Ishikawa (cell line): ENCODE measurements around the gene MICALL2.

Experiments used
- CEBPB ChIP-seq: IDR thresholded peaks from 2 replicates; pipeline ENCODE4 v1.6.1; 2012
- CREB1 ChIP-seq: IDR thresholded peaks from 2 replicates; pipeline ENCODE4 v1.6.1; 2012; ENCODE audit warnings: low read depth
- EGR1 ChIP-seq: IDR thresholded peaks from 2 replicates; pipeline ENCODE4 v1.6.1; 2012
- EP300 ChIP-seq: IDR thresholded peaks from 2 replicates; pipeline ENCODE4 v1.6.1; 2012; ENCODE audit warnings: borderline replicate concordance
- FOXM1 ChIP-seq: IDR thresholded peaks from 2 replicates; pipeline ENCODE4 v1.6.1; 2012; ENCODE audit warnings: low read depth, borderline replicate concordance
- MAX ChIP-seq: IDR thresholded peaks from 2 replicates; pipeline ENCODE4 v1.6.1; 2012
- NFIC ChIP-seq: IDR thresholded peaks from 2 replicates; pipeline ENCODE4 v1.6.1; 2012
- RAD21 ChIP-seq: IDR thresholded peaks from 2 replicates; pipeline ENCODE4 v1.6.1; 2012; ENCODE audit warnings: low read depth
- REST ChIP-seq: IDR thresholded peaks from 2 replicates; pipeline ENCODE4 v1.6.1; 2012; ENCODE audit warnings: low read depth, mild to moderate bottlenecking
- TAF1 ChIP-seq: IDR thresholded peaks from 2 replicates; pipeline ENCODE4 v1.6.1; 2012; ENCODE audit warnings: low read depth, mild to moderate bottlenecking
- TCF12 ChIP-seq: IDR thresholded peaks from 2 replicates; pipeline ENCODE4 v1.6.1; 2012; ENCODE audit warnings: low read depth
- TEAD4 ChIP-seq: IDR thresholded peaks from 2 replicates; pipeline ENCODE4 v1.6.1; 2012
- USF1 ChIP-seq: IDR thresholded peaks from 2 replicates; pipeline ENCODE4 v1.6.1; 2012
- YY1 ChIP-seq: IDR thresholded peaks from 2 replicates; pipeline ENCODE4 v1.6.1; 2012; ENCODE audit warnings: low read depth
- ZBTB7A ChIP-seq: IDR thresholded peaks from 2 replicates; pipeline ENCODE4 v1.6.1; 2012; ENCODE audit warnings: low read depth

The MICALL2 gene

GRCh38 chr7:1493129-1493528, 33.9 kb upstream of the MICALL2 start:
- TF ChIP-seq EGR1 (no peak), NFIC (no peak), USF1 (no peak), CEBPB (no peak), ZBTB7A (no peak), REST (no peak), MAX (no peak), YY1 (no peak), CREB1 (no peak), TAF1 (no peak), TEAD4 (no peak), FOXM1 (no peak), EP300 (no peak), TCF12 (no peak), RAD21 (no peak)

GRCh38 chr7:1492640-1493039, 33.4 kb upstream of the MICALL2 start:
- TF ChIP-seq CREB1 (no peak), TAF1 (no peak), YY1 (no peak), REST (no peak), MAX (no peak), NFIC (no peak), TCF12 (no peak), CEBPB (no peak), RAD21 (no peak), USF1 (no peak)

- TF ChIP-seq CREB1 = no peak
Measured at GRCh38 chr7:1492221-1492620, 33.0 kb upstream of the MICALL2 start.

- TF ChIP-seq YY1 = no peak
- no peak for TF ChIP-seq FOXM1
- no peak for TF ChIP-seq CEBPB
- no peak for TF ChIP-seq TCF12
- TF ChIP-seq RAD21 = no peak
- TF ChIP-seq EGR1 = no peak
- no peak for TF ChIP-seq MAX
Measured at GRCh38 chr7:1490837-1491236, 31.6 kb upstream of the MICALL2 start.

GRCh38 chr7:1489336-1489735, 30.1 kb upstream of the MICALL2 start:
- no peak for TF ChIP-seq FOXM1
- no peak for TF ChIP-seq NFIC
- no peak for TF ChIP-seq CEBPB
- no peak for TF ChIP-seq EP300
- TF ChIP-seq ZBTB7A = no peak
- no peak for TF ChIP-seq CREB1
- no peak for TF ChIP-seq MAX
- TF ChIP-seq TAF1 = no peak
- no peak for TF ChIP-seq REST
- no peak for TF ChIP-seq TCF12
- no peak for TF ChIP-seq YY1
- no peak for TF ChIP-seq USF1
- no peak for TF ChIP-seq TEAD4
- no peak for TF ChIP-seq RAD21
- no peak for TF ChIP-seq EGR1
